GM21381 (cell line): ENCODE measurements around the gene RTN4IP1.
A peak's percentile ranks its signal among the peaks of the same experiment; 100 is the strongest.

Experiments
- ATAC-seq: cut with Tn5 transposase; IDR thresholded peaks from one replicate; pipeline ENCODE4 v1.9.1; 2021; ENCODE audit warnings: mild to moderate bottlenecking, moderate library complexity; ENCODE audit not compliant: unreplicated experiment

The RTN4IP1 gene

GRCh38 chr6:106629103-106629858, at the start of gene RTN4IP1, which contains the start of gene QRSL1:
RTN4IP1 (minus strand) TSS chr6:106629498; CDS start chr6:106629021, 477 bp downstream.
QRSL1 (plus strand) TSS chr6:106629578; CDS start chr6:106629682, 104 bp downstream.
- peak; percentile 80 for ATAC-seq

GRCh38 chr6:106677282-106677681, 48.0 kb upstream of the RTN4IP1 start:
- no peak for ATAC-seq

- ATAC-seq: no peak
Observed at GRCh38 chr6:106674541-106675229, 45.4 kb upstream of the RTN4IP1 start.

GRCh38 chr6:106671651-106672050, 42.4 kb upstream of the RTN4IP1 start:
- ATAC-seq: no peak

GRCh38 chr6:106670236-106670635, 40.9 kb upstream of the RTN4IP1 start:
- no peak for ATAC-seq

- ATAC-seq: no peak
Observed at GRCh38 chr6:106667022-106667402, 37.7 kb upstream of the RTN4IP1 start.

- peak; percentile 99 for ATAC-seq
Observed at GRCh38 chr6:106666282-106667021, 37.2 kb upstream of the RTN4IP1 start.

GRCh38 chr6:106662458-106662857, 33.2 kb upstream of the RTN4IP1 start:
- ATAC-seq: no peak

- ATAC-seq: no peak
Observed at GRCh38 chr6:106659859-106660258, 30.6 kb upstream of the RTN4IP1 start.

- no peak for ATAC-seq
Observed at GRCh38 chr6:106658469-106658868, 29.2 kb upstream of the RTN4IP1 start.

- peak; percentile 48 for ATAC-seq
Observed at GRCh38 chr6:106648651-106649308, 19.5 kb upstream of the RTN4IP1 start.

- no peak for ATAC-seq
Observed at GRCh38 chr6:106643061-106643460, 13.8 kb upstream of the RTN4IP1 start.

GRCh38 chr6:106642476-106642875, 13.2 kb upstream of the RTN4IP1 start:
- ATAC-seq: no peak

GRCh38 chr6:106639812-106640211, 10.5 kb upstream of the RTN4IP1 start:
- ATAC-seq: no peak

- peak; percentile 69 for ATAC-seq
Observed at GRCh38 chr6:106637717-106638341, 8.5 kb upstream of the RTN4IP1 start.

GRCh38 chr6:106637051-106637716, 7.9 kb upstream of the RTN4IP1 start:
- peak; percentile 21 for ATAC-seq

- no peak for ATAC-seq
Observed at GRCh38 chr6:106634565-106634964, 5.3 kb upstream of the RTN4IP1 start.

- ATAC-seq: no peak
Observed at GRCh38 chr6:106631346-106631745, 2.0 kb upstream of the RTN4IP1 start.

- no peak for ATAC-seq
Observed at GRCh38 chr6:106630366-106630765, 1.1 kb upstream of the RTN4IP1 start.

- ATAC-seq: no peak
Observed at GRCh38 chr6:106629859-106630163, 513 bp upstream of the RTN4IP1 start.
